Activated naive CD4-positive, alpha-beta T cell treated with anti-CD3 and anti-CD28 coated beads for 36 hours (primary cell): ENCODE measurements around the gene LRP4. TPM values are rescaled to one million over a fixed set of nuclear protein-coding genes. Genes with fewer than 3 reads are reported as not detected.

Experiments used
- CTCF ChIA-PET: fragments of 350-600 bp; sonication (Branson Sonifier 250); formaldehyde crosslinking; loops from one replicate; lab custom pipeline; 2021; ENCODE audit warnings: antibody characterized with exemption; lab: Charles Lee
- DNase-seq: peaks from one replicate; pipeline ENCODE4 v3.0.0-alpha.2; 2020
- H3K27ac Mint-ChIP-seq: one replicate; pipeline ENCODE4 v1.8.0; 2021; ENCODE audit warnings: mild to moderate bottlenecking, mixed read lengths
- H3K27me3 Mint-ChIP-seq: one replicate; pipeline ENCODE4 v1.8.0; 2021; ENCODE audit warnings: low read depth, mixed read lengths
- H3K36me3 Mint-ChIP-seq: one replicate; pipeline ENCODE4 v1.8.0; 2021; ENCODE audit warnings: low read depth, mixed read lengths
- H3K4me1 Mint-ChIP-seq: one replicate; pipeline ENCODE4 v1.8.0; 2021; ENCODE audit warnings: low read depth, mixed read lengths
- H3K4me3 Mint-ChIP-seq: one replicate; pipeline ENCODE4 v1.8.0; 2021; ENCODE audit warnings: mild to moderate bottlenecking, moderate library complexity, mixed read lengths
- H3K9me3 Mint-ChIP-seq: one replicate; pipeline ENCODE4 v1.8.0; 2021; ENCODE audit warnings: mixed read lengths
- intact Hi-C: fragments of 100-400 bp; cut with micrococcal nuclease; formaldehyde crosslinking; loops from one replicate; pipeline ENCODE4 v1.15.1; 2023
- total RNA-seq, 2 experiments: library from RNA; stranded (reverse); gene quantifications; one replicate each; pipeline ENCODE4 v1.2.3, GENCODE V29; 2021

LRP4 gene
- total RNA-seq, 2 experiments from 2014 or later, result 0.32 to 0.52 TPM

DNA sequence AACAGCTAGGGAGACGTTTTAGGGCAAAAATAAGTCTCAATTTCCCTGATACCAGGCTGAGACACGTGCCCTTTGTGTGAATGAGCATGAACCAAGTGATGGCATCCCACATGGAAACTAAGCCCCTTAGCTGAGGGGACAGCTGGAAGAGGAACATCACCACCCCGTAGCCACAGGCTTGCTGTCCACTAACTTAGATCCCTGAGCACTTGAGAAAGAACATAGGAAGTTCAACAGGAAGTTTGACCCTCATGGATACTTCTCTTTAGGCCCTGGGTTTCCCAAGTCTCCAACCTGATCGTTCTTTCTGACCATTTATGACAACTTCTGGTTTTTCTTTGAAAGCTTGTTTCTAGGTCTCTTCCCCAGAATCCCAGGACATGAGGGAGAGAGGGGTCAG lies 60.7 kb downstream of the LRP4 start:
- intact Hi-C loops, result no loop called here
- DNase-seq, result no peak
- Mint-ChIP-seq H3K4me3 (no peak overlapping the region), H3K4me1 (no peaks in the 10 kb centered on the region), H3K27me3 (no peaks in the 10 kb centered on the region), H3K27ac (no peak overlapping the region), H3K9me3 (no peaks in the 10 kb centered on the region), H3K36me3 (no peaks in the 10 kb centered on the region)
- CTCF ChIA-PET, result no interaction called here

DNA sequence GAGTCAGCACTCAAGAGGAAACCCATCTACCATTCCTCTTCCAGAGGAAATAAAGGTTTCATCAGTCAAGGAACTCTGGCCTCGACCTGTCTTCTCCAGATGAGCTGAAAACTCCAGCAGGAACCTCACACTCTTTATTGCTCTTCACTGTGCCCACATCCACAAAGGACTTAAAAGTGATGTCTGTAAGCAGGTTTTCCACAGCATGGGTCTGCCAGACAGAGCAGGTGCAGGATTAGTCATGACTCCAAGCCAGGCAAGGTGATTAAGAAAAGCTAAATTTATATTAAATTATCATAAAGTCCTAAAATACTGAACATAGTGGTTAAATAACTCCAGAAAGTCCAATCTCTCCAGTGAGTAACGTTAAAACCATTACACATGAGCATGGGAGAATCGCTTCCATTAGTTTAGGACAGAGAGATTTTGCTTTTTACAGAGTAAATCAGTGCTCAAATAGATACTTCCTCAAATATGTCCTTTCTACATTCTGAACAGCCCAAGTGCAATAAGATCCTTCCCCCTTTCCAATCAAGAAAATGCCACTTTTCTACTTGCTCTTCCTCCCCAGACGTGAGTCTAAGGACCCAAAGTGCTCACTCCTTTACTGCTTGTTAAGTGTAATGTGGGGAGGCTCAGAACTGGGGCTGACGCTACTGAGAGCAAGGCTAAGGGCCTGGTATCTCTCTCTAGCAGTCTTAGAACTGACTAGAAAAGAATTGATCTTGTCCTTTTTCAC lies 61.6 kb downstream of the LRP4 start:
- intact Hi-C loops, result no loop called here

DNA sequence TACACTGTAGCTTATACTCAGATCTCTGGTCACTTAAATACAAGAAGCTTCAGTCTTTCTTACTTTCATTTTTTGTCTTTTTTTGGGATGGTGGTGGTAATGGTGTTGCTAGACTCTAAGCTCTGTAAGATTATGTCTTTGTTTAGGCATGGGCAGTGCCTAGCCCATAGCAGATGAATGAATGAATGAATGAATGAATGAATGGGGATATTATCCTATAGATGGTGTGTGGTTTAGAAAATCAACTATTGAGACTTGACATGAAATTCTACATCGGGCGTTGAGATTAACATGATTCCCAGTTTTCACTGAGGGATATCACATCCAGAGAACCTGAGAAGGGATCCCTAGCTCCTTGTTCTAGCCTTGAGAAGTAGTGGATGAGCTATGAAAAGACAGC lies 62.5 kb downstream of the LRP4 start:
- intact Hi-C loops, result no loop called here
- no peak for DNase-seq
- Mint-ChIP-seq H3K4me1 (no peaks in the 10 kb centered on the region), H3K27me3 (no peaks in the 10 kb centered on the region), H3K9me3 (no peaks in the 10 kb centered on the region), H3K4me3 (no peak overlapping the region), H3K27ac (no peak overlapping the region), H3K36me3 (no peaks in the 10 kb centered on the region)
- CTCF ChIA-PET, result interaction anchor here (0.7 kb wide), 1 partner anchor 168 kb away, joined by 3 read pairs; no protein-coding TSS in a partner anchor

More for the DNA sequence above, 61.6 kb downstream of the LRP4 start:
- no peaks in the 10 kb centered on the region for H3K36me3 Mint-ChIP-seq
- no peak overlapping the region for H3K4me3 Mint-ChIP-seq
- CTCF ChIA-PET, result no interaction called here
- no peaks in the 10 kb centered on the region for H3K4me1 Mint-ChIP-seq
- no peak for DNase-seq
- H3K27me3 Mint-ChIP-seq, result no peaks in the 10 kb centered on the region
- H3K27ac Mint-ChIP-seq, result no peak overlapping the region
- H3K9me3 Mint-ChIP-seq, result no peaks in the 10 kb centered on the region

DNA sequence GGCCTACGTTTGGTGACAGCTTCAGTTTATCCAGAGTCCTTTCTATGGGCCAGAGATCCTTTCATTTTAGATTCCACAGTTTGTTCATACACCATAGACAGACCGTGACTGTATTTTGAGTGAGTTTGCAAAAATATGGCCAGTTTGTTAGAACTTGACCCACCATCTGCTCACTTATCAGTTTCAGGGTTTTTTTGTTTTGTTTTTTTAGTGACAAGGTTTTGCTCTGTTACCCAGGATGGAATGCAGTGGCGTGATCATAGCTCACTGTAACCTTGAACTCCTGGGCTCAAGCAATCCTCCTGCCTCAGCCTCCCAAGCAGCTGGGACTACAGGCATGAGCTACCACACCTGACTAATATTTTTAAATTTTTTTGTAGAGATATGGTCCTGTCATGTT lies 63.2 kb downstream of the LRP4 start:
- intact Hi-C loops, result no loop called here
- Mint-ChIP-seq H3K27me3 (no peaks in the 10 kb centered on the region), H3K36me3 (no peaks in the 10 kb centered on the region), H3K9me3 (no peaks in the 10 kb centered on the region), H3K4me1 (no peaks in the 10 kb centered on the region), H3K4me3 (no peak overlapping the region), H3K27ac (no peak overlapping the region)
- CTCF ChIA-PET, result no interaction called here
- no peak for DNase-seq

DNA sequence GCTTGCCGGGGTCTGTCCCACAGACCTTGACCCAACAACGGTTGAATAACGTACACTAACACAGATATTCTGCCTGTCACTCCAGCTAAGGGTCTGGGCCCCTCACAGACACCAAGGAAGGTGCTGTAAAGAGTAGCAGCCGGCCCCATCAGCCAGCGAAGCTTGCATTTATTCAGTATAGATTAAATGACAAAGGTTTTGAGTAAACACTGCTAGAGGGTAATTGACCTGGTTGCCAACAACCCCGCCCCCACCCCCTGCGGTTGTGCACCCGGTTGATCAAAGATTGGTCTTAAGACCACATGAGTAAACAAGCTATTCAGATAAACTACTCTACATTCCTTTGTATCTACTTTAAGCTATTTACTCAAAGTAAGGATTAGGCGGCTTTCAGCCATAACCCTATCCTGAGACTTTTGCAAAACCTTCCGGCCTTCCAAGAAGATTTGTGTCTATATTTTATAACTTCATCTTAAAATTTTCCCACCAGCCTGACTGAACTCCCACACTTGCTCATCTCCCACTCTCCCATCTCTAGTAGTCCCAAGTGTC lies 67.4 kb downstream of the LRP4 start:
- no peaks in the 10 kb centered on the region for H3K36me3 Mint-ChIP-seq
- H3K9me3 Mint-ChIP-seq, result no peaks in the 10 kb centered on the region
- H3K4me3 Mint-ChIP-seq, result no peak overlapping the region
- intact Hi-C loops, result no loop called here
- H3K27me3 Mint-ChIP-seq, result no peaks in the 10 kb centered on the region
- no peaks in the 10 kb centered on the region for H3K4me1 Mint-ChIP-seq
- DNase-seq, result no peak
- CTCF ChIA-PET, result no interaction called here
- H3K27ac Mint-ChIP-seq, result no peak overlapping the region

DNA sequence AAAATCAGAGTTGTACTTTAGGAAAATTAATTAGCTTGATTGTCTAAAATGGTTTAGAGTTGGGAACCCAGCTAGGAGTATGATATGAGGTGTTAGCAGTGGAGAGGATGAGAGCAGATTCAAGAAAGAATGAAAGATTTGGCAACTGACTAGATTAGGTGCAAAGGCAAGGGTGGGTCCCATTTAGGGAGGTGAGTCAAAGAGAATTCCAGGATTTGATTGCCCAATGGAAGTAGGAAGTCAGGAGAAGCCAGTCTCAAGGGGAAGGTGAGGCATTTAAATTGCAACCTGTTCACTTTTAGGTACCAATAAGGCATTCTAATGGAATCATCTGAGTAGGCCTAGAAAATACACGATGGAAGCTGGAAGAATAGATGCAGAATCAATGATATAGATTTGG lies 68.7 kb downstream of the LRP4 start:
- no peak overlapping the region for H3K27ac Mint-ChIP-seq
- peaks cover 8% of the 10 kb centered on the region for H3K4me1 Mint-ChIP-seq
- no peak for DNase-seq
- no peaks in the 10 kb centered on the region for H3K9me3 Mint-ChIP-seq
- intact Hi-C loops, result loop anchor here (10.0 kb wide), 1 partner anchor 415 kb away; no protein-coding TSS in a partner anchor
- H3K36me3 Mint-ChIP-seq, result peaks cover 5% of the 10 kb centered on the region
- no peaks in the 10 kb centered on the region for H3K27me3 Mint-ChIP-seq
- CTCF ChIA-PET, result no interaction called here
- no peak overlapping the region for H3K4me3 Mint-ChIP-seq

DNA sequence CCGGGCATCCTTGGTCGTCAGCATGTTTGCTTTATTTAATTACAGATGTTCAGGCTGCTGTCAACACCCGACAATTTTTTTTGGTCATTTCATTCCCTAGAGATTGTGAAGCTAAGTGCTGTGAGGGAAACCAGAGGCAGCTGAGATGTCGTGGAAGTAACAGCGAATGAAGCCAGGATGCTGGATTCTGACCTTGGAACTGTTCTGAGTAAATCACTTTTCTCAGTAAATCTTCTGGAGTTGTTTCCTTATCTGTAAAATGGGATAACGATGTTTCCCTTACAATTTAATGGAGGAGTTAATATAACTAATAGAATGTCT lies 71.9 kb downstream of the LRP4 start:
- intact Hi-C loops, result loop anchor here (1.0 to 10.0 kb wide), 6 partner anchors 20 to 466 kb away; partner anchors contain the start of genes ARFGAP2, ARHGAP1, ATG13 and HARBI1
- peak overlapping the region; percentile 91 for H3K27ac Mint-ChIP-seq
- H3K4me3 Mint-ChIP-seq, result peak overlapping the region; percentile 95
- H3K27me3 Mint-ChIP-seq, result no peaks in the 10 kb centered on the region
- CTCF ChIA-PET, result interaction anchor here (0.6 kb wide), 1 partner anchor 384 kb away, joined by 4 read pairs; no protein-coding TSS in a partner anchor
- DNase-seq, result no peak
- peaks cover 31% of the 10 kb centered on the region for H3K4me1 Mint-ChIP-seq
- no peaks in the 10 kb centered on the region for H3K9me3 Mint-ChIP-seq
- peaks cover 16% of the 10 kb centered on the region for H3K36me3 Mint-ChIP-seq

DNA sequence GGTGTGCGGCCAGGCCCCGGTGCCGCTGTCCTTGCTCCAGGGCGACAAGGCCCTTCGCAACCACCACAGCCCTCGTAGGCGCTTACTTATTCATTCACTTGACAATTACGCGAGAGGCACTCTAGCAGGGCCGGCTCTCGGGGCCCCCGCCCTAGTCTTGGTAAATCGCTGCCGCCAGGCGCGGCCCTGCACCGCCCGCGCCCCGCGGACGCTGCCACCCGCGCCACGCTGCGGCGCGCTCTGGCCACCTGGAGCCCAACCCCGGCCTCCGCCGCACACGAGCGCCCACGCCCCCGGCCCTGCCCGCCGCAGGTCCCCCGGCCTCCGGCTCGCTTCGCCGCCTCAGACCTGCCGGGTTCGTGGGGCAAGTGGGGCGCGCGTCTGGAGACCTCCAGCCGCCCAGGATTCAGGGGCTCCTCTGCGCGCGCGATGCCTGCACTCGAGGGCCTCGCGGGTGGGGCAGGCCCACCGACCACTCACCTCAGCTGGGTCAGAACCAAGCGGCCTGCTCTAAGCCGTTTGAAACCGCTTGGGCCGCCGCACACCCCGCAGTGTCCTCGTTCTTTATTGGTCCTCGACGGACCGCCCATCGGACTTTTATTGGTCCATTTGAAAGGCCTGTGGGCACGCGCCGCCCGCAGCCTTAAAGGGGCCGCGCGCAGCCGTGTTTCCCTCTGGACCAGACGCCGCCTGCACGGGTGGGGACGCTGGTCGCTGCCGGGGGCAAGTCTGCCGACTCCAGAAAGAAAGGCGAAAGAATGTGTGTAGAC lies 72.4 kb downstream of the LRP4 start, which contains the start of gene CKAP5:
CKAP5 (minus strand) TSS at position 541 of the 770 bp plus-strand sequence. CDS start 25,049 bp downstream, outside the sequence.
- H3K36me3 Mint-ChIP-seq, result peaks cover 20% of the 10 kb centered on the region
- intact Hi-C loops, result loop anchor here (1.0 to 10.0 kb wide), 6 partner anchors 19 to 466 kb away; partner anchors contain the start of genes ARFGAP2, ARHGAP1, ATG13 and HARBI1
- CTCF ChIA-PET, result interaction anchor here (0.6 kb wide), 1 partner anchor 384 kb away, joined by 4 read pairs; no protein-coding TSS in a partner anchor
- peak; percentile 91 for DNase-seq
- H3K4me3 Mint-ChIP-seq, result peak within 1 kb of the TSS; percentile 95
- H3K4me1 Mint-ChIP-seq, result peaks cover 33% of the 10 kb centered on the region
- H3K27ac Mint-ChIP-seq, result peak within 1 kb of the TSS; percentile 91
- no peaks in the 10 kb centered on the region for H3K9me3 Mint-ChIP-seq
- no peaks in the 10 kb centered on the region for H3K27me3 Mint-ChIP-seq

DNA sequence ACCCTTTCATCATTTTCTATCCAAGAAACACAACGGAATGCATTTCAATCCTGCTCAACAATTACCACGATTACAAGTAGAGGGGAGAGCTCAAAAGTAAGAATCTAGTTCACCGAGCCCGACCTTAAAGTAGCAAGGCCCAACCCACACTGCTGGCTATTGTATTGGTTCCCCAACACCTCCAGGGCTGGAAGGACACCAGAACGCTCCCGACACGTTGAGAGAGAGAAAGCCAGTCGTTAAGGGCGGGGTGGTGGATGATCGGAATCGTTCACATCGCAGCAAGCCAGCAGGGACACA lies 73.0 kb downstream of the LRP4 start:
- no peaks in the 10 kb centered on the region for H3K9me3 Mint-ChIP-seq
- intact Hi-C loops, result loop anchor here (10.0 kb wide), 1 partner anchor 419 kb away; no protein-coding TSS in a partner anchor
- H3K27me3 Mint-ChIP-seq, result no peaks in the 10 kb centered on the region
- peak overlapping the region; percentile 91 for H3K4me3 Mint-ChIP-seq
- no peak for DNase-seq
- H3K4me1 Mint-ChIP-seq, result peaks cover 33% of the 10 kb centered on the region
- H3K27ac Mint-ChIP-seq, result peak overlapping the region; percentile 76
- CTCF ChIA-PET, result no interaction called here
- H3K36me3 Mint-ChIP-seq, result peaks cover 20% of the 10 kb centered on the region

DNA sequence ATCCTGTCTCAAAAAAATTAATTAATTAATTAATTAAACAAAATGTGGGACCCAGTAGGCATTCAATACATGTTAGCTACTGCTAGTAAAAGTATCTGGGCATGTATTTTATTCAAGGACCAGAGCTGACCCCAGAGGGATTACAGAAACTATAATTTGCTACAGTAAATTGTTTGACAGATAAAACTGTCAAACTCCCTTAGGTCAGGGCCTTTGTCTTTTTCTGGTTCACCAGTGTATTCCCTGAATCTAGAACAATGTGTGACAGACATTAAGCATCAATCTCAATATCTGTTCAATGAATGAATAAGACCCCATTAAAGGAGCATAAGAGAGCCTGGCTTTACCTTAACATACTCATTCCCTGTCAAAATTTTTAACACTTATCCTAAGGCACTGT lies 78.2 kb downstream of the LRP4 start:
- Mint-ChIP-seq H3K9me3 (no peaks in the 10 kb centered on the region), H3K27ac (no peak overlapping the region), H3K36me3 (peaks cover 16% of the 10 kb centered on the region), H3K27me3 (no peaks in the 10 kb centered on the region), H3K4me1 (peaks cover 46% of the 10 kb centered on the region), H3K4me3 (no peak overlapping the region)
- intact Hi-C loops, result loop anchor here (10.0 kb wide), 1 partner anchor 425 kb away; no protein-coding TSS in a partner anchor
- CTCF ChIA-PET, result no interaction called here
- no peak for DNase-seq

DNA sequence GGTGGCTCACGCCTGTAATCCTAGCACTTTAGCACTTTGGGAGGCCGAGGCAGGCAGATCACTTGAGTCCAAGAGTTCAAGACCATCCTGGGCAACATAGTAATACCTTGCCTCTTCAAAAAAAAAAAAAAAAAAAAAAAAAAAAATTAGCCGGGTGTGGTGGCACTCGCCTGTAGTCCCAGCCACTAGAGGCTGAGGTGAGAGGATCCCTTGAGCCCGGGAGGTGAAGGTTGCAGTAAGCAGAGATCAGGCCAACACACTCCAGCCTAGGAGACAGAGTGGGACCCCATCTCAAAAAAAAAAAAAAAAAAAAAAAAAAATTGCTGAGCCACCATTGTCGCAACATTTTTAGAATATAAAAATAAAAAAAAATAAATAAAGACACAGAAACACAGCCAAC lies 79.8 kb downstream of the LRP4 start:
- no peak overlapping the region for H3K4me3 Mint-ChIP-seq
- intact Hi-C loops, result no loop called here
- no peak for DNase-seq
- no peak overlapping the region for H3K27ac Mint-ChIP-seq
- peaks cover 14% of the 10 kb centered on the region for H3K36me3 Mint-ChIP-seq
- no peaks in the 10 kb centered on the region for H3K27me3 Mint-ChIP-seq
- CTCF ChIA-PET, result interaction anchor here (1.3 kb wide), 1 partner anchor 31 kb away, joined by 3 read pairs; no protein-coding TSS in a partner anchor
- H3K9me3 Mint-ChIP-seq, result no peaks in the 10 kb centered on the region
- peaks cover 31% of the 10 kb centered on the region for H3K4me1 Mint-ChIP-seq

DNA sequence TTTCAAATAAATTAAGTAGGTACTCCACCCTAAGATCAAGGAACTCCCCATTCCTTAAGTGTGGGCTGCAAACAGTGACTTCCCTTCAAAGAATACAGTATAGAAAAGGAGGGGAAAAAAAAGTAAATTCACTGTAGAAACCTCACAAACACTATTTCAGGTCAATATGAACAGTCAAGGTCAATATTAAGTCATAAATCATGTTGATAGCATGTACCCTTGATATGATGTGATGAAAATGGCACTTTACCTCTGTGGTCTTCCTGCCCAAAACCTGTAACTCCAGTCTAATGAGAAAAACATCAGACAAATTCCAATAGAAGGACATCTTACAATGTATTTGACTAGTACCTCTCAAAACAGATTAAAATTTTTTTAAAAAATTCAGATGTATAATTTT lies 80.5 kb downstream of the LRP4 start:
- Mint-ChIP-seq H3K9me3 (no peaks in the 10 kb centered on the region), H3K36me3 (peaks cover 11% of the 10 kb centered on the region), H3K4me1 (peaks cover 27% of the 10 kb centered on the region), H3K27me3 (no peaks in the 10 kb centered on the region), H3K4me3 (no peak overlapping the region), H3K27ac (no peak overlapping the region)
- intact Hi-C loops, result no loop called here
- DNase-seq, result no peak
- CTCF ChIA-PET, result interaction anchor here (1.3 kb wide), 1 partner anchor 31 kb away, joined by 3 read pairs; no protein-coding TSS in a partner anchor
